ENCODE data around the gene PRRC1.

Gene PRRC1

DNA sequence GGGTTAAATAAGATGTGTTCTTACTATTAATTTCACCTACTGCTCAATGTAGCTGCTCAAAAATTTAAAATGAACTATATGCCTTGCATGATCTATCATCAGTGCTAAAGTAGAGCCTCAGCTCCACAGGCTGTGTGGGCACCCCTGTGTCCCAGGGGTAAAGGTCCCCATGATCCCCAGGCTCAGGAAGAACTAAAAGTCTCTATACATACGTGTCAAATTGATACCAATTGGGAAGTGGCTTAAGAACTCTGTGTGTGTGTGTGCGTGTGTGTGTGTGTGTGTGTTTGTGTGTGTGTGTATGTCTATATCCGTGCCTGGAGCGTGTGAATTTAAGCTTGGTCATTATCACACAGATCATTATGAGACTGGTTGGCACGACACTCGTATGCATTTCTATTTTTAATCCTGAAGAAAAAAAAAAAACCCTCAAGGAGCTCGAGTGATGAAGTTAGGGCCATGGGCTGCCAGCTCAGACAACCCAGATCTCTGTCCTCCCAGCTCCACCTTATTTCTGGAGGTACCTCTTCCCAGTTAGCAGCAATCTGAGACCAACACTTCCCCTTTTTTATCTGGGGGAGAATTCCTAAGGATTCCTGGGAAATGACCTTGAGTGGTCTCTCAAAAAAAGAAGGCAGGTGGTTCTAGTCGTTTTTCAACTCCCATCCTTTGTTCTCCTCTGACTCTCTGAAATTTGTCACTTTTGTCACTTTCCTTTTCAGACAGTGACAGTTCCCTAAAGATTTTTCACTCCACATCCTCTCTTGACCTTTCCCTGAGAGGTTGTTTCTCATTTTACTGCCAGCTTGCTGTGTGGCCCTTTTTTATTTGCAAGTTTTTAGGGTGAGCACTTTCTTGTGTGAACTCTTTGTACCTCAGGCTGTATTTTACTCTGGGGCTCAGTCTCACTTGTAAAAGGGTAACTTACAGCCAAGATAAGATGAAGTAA, 85.7 kb downstream of the PRRC1 start:
- Histone ChIP-seq H3K36me3 (ENCODE audit: control insufficient read depth in 1 of 2, insufficient read depth in 2 of 2, low read length in 2 of 2) (no peaks in the 10 kb centered on the region), H3K27ac (ENCODE audit: low read depth, low read length) (no peak overlapping the region), H3K9me3 (ENCODE audit: control insufficient read depth in 1 of 2, low read length in 2 of 2) (no peaks in the 10 kb centered on the region), H3K4me3 (ENCODE audit: low read depth in 1 of 2, low read length in 2 of 2) (no peak overlapping the region), H3K9ac (ENCODE audit: low read depth in 1 of 2, low read length in 2 of 2) (no peak overlapping the region), H3K27me3 (ENCODE audit: control insufficient read depth in 1 of 2, insufficient read depth in 2 of 2, low read length in 2 of 2) (no peaks in the 10 kb centered on the region), H3K4me1 (ENCODE audit: control insufficient read depth in 1 of 2, insufficient read depth in 2 of 2, low read length in 2 of 2) (no peaks in the 10 kb centered on the region)

All from duodenal mucosa (tissue), 2 donors.